ENCODE results near the gene SH3TC1. TPM values are rescaled to one million over a fixed set of nuclear protein-coding genes. Genes with fewer than 3 reads are reported as not detected.

SH3TC1 gene
- total RNA-seq (2014; rRNA removed; shearing (Covaris generic)), result 2.2 and 4.5 TPM in 2 replicates

DNA sequence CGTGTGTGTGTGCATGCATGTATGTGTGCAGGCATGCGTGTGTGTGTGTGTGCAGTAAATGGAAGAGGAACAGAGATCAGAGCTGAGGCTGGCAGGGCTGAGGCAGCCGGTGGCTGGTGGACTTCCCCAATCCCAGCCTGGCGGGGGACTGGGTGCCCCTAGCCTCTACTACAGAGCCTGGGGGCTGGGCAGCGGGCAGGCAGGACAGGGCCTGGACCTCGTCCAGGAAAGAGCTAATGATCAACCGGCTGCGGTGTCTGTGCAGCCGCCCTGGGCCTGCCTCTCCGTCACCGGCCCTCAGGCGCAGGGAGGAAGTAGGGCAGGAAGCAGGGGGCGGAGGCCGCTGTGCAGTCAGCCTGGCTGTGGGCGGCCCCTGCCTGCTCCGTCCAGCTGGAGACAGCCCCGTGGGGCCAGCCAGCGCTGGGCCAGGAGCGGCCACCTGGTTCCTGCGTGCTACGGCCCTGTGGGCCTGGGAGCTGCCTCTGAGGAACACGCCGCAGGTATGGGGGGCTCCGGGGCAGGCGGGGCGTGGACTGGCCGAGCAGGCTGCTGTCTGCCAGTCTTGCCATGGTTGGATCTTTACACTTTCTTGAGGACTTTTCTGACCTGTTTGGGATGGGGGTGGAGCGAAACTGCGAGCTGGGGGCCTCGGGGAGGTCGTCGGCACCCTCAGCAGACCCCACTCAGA lies at the start of gene SH3TC1:
Gene SH3TC1 (plus strand): TSS at position 385 of the 688 bp plus-strand sequence. CDS start 5,905 bp downstream, outside the sequence.
- DNase-seq (ENCODE audit: low spot score), result peak; percentile 95

DNA sequence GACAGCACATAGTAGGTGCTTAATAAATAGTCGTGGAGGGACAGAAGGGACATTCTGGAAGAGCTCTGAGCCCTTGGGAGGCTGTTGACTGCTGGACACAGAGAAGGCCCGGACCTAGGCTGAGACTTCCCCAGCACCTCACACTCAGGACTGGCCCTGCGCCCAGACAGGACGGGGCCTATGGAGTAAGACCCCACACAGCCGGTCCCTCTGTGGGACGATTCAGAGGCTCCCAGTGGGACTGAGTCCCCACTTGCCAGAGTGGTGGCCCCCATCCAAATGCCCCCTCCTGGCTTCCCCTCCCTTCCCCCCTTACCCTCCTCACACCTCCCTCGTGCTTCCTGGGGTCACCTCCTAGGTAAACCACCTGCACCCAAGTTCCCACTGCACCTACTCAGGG lies 49.4 kb upstream of the SH3TC1 start:
- no peak for DNase-seq (ENCODE audit: low spot score)

DNA sequence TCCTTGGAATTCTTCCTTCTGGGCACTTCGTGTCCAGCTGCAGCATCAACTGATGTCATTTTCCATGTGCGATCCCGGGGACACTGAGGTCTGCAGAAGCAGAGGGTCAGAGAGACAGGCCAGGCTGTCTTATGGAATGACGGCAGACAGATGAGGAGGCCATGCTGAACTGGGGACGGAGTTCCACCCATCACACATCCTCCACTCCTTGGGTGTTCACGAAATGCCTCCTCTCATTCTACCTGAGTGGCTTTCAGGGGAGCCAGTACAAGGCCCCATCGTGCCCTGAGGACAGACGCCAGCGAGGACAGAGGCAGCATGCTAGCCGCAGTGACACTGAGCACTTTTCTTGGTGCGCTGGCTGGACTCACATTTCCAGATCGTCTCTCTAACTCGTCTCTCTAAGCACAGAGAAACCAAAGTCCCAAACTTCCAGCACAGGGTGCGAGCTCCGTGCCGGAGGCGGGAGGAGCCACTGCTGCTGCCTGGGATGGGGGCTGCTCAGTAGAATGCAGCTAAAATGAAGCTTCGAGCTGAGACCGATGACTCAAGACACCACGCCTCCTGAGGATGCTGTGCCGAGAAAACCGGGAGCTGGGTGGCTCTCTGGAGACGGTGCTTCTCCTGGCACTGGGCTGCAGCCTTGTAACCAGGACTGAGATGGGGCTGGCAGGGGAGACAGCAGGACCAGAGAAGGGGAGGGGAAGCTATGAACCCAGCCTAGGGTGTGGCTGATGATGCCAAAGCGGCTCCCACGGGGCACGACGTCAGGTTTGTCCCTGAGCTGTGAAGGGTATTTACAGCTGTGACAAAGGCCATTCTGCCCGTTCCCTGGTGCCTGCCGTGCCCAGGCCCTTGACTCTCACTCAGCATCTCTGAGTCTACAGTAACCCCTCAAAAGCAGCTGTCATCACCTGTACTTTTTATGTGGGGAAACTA lies 48.7 kb upstream of the SH3TC1 start:
- no peak for DNase-seq (ENCODE audit: low spot score)

DNA sequence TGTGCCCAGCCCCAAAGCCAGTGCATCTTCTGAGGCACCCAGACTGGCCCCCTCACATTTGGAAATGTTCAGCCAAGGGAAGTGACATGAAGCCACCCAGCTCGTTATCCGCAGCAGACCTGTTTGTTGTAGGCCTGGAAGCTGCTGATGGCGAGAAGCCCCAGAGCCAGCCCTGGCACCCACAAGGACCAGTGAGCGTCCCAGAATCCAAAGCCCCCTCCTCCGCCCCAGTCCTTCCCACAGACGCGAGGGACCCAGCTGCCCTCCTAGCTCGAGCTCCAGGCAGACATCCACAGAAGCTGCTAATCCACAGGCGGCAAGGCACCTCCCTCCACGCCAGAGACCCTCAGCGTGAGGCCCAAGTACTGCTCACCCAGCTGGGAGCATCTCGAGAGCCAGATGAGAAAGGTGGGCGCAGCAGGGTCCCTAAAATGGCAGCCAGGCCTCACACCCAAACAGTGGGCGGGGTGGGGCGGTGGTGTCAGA lies 47.9 kb upstream of the SH3TC1 start:
- no peak for DNase-seq (ENCODE audit: low spot score)

DNA sequence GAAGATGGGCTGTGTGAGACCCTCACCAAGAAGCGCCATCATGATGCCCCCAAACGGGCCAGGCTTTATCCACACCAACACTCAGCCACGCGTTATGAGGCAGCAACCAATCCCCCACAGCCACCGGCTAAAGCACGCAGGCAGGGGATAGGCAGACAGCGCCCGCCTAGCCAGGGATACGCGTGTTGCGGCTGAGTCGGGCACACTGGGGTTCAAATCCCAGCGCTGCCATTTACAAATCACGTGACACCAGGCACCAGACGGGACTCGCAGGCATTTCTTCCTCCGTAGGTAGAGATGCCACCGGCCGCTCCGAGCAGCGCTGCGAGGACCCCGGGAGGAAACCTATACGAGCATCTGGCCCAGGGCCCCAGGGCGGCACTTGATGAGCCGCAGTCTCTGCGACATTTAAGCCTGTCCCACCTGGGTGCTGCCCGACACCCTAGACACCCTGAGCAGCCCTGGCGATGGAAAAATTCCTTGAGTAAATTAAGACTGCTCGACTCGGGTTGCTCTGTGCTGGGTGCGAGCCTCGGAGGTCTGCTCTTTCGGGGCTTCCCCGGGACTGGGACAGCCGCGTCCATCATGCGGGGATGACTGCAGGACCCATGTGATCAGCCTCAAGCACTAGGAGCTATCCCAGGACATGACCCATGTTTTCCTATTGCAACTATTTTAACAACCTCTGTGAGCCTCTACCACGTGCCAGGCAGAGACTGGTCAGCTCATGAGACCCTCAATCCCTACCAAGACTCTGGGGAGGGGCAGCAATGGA lies 46.8 kb upstream of the SH3TC1 start:
- no peak for DNase-seq (ENCODE audit: low spot score)

DNA sequence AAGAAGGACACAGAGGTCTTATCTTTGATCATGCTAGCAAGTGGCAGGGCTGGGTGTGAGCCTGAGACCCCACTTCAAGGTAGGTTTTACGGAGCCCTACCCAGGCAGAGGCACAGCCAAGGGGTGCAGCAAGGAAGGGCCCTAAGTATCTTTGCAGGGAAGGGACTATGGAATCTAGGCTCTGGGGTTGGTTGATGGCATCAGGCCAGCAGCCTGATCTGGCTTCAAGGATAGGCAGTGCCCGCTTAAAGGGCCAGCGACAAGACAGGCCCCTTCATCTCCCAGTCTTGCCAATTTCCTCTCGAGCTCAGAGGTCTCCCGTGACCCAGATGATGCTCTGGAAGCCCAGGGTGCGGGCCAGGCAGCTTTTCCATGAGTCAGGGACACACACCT lies 46.2 kb upstream of the SH3TC1 start:
- no peak for DNase-seq (ENCODE audit: low spot score)

DNA sequence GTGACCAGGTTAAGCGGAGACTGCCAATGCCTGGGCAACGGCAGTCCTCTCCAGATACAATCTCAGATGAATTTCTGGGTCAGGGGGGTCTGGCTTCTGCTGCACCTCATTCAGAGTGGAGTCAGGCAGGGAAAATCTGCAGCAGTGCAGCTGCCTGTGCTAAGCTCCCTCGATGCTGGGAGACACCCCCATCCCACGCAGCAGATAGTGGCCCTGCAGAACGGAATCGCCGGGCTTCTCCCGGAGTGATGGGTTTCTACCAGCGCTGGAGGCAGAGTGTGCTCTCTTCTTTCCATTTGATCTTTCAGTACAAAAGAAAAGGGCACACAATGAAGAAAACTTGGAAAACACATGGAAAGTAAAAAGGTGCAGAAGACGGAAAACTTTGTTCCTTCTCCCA lies 45.6 kb upstream of the SH3TC1 start:
- DNase-seq (ENCODE audit: low spot score), result no peak

DNA sequence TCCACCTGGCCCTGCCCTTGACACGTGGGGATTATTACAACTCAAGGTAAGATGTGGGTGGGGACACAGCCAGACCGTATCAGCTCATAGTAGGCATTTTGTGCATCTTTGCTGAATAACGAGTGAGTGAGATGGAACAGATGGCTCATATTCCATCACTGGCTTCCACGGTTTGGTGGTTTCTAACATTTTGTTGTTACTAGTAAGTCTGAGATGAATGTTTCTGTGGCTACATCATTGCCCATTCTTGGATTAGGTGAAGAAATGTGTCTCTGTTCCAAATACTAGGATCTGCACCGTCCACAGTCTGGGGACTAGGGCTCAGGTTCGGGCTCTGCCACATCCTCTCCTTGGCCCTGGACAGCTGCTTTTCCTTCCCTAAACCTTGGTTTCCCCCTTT lies 44.0 kb upstream of the SH3TC1 start:
- DNase-seq (ENCODE audit: low spot score), result no peak

DNA sequence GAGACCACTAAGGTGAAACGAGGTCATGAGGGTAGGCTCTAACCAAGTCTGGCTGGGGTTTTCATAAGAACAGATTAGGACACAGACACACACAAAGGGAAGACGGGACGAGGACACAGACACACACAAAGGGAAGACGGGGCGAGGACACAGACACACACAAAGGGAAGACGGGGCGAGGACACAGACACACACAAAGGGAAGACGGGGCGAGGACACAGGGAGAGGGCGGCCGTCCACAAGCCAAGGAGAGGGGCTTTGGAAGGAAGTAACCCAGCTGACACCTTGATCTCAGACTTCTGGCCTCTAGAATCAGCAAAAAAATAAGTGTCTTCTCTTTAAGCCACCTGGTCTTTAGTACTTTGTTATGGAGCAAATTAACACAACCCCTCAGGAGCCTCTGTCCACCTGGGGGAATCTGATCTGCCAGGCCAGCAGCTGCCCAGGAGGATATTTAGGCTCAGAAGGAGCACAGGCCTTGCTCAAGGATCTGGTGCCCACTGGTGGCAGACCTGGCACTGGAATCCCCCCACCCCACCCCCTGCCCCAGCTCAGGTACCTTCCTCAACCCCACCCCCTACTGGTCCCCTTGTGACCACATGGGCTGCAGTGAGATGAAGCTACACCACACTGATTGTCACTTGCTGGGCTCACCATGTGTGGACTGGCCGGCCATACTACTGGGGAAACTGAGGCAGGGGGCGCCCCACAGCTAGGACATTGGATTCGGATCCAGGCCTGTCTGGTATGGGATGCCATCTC lies 43.2 kb upstream of the SH3TC1 start:
- no peak for DNase-seq (ENCODE audit: low spot score)

DNA sequence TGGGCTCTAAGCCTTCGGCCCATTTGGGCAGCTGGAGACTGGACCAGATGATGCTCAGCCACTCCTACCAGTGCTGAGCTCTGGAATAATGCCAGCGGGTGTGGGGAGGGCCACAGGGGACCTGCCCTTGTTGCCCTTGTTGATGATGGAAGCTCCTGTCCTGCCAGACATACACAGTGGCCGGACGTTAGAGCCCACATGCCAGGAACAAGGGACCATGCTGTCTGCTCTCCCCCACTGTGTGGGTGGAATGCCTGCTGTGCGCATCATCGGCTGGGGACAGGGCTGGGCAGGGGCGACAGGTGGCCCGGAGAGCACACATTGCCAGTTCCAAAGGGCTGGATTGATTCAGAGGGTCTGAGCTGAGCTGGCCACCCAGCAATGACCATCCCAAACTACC lies 42.5 kb upstream of the SH3TC1 start:
- DNase-seq (ENCODE audit: low spot score), result no peak

DNA sequence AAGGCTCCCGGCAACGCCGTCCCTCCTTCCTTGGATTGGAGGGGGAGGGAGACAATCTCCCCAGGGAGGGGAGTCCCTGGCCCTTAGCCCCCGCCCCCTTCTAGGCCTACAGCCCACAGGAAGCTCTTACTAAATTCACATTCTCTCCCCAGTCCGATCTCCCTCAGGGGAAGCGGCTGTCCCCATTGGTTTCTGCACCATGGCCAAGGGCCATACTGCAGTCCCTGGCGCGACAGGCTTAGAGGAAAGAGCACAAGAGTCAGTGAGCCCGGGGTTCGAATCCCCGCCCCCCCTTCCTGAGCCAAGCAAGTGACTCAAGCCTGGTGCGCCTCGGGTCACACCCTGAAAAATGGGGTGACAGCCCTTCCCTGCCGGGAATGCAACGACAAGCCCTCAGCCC lies 41.6 kb upstream of the SH3TC1 start:
- no peak for DNase-seq (ENCODE audit: low spot score)

DNA sequence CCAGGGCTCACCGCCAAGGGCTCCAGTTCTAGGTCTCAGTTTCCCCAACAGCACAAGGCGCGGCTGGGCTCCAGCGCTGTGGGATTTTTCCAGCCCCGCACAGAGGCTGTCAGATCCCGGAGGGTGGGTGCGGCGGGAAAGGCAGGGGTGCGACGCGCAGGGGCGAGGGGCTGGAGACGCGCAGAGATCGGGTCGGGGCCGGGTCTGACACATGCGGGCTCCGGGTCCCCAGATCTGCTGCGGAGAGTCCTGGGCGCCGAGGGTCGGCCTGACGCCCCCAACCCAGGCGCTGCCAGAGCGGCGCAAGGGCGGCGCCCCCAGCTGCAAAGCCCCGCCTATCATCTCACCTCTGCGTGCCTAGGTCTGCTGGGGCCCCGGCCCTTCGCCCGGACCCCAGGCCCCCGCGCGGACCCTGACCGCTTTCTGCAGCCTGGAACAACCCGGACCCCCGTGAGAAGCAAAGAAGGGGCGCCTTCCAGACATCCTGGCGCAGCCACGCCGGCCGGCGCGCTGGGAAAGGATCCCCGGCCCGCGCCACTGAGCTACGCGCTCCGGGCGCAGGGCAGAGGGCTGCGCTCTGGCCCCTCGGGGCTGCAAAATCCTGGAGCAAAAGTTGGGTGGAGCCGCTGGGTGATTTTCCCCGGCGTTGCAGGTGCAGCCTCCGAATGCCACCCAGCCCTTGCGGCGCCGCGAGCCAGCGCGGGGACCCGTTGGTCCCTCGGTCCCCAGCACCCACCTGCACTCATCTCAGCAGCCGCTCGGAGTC lies 41.0 kb upstream of the SH3TC1 start:
- no peak for DNase-seq (ENCODE audit: low spot score)

DNA sequence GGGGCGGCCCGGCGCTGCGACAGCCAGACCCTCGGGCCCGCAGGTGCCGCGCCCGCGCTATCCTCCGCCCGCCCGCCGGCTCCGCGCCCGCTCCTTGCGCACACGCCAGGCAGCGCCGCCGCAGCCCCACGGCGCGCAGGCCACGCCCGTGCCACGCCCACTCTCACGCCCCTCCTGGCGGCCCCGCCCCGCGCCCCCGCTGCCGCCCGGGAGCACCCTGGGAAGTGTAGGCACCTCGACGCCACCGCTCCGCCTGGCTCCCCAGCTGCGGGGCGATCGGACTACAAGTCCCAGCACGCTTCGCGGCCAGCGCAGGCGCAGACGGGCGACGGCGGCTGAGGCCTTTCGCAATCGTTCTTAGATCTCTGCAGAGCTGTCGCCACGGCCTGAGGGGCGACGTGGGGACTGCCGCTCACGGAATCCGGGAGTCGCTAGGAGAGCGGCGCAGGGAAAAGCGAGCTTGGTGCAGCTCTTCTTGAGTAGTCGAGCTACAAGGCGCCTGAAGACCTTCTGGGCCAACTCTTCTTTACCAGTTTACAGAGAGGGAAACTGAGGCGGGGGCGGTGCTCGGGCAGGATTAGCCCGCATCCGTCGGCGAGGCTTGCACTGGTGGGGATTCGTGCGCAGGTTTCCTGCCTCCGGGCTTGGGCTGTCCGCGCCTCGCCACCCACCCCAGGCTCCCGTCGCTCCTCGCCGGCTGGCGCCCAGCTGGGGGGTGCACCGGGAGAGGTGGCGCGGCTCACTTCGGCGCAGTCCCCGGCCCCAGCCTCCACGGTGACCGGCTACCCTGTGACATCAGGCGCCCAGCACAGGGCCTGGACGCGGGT lies 40.2 kb upstream of the SH3TC1 start, which contains the start of gene ABLIM2:
Gene ABLIM2 (minus strand): TSS at position 104 of the 827 bp plus-strand sequence. CDS start 124 bp downstream, outside the sequence.
- DNase-seq (ENCODE audit: low spot score), result peak; percentile 97

DNA sequence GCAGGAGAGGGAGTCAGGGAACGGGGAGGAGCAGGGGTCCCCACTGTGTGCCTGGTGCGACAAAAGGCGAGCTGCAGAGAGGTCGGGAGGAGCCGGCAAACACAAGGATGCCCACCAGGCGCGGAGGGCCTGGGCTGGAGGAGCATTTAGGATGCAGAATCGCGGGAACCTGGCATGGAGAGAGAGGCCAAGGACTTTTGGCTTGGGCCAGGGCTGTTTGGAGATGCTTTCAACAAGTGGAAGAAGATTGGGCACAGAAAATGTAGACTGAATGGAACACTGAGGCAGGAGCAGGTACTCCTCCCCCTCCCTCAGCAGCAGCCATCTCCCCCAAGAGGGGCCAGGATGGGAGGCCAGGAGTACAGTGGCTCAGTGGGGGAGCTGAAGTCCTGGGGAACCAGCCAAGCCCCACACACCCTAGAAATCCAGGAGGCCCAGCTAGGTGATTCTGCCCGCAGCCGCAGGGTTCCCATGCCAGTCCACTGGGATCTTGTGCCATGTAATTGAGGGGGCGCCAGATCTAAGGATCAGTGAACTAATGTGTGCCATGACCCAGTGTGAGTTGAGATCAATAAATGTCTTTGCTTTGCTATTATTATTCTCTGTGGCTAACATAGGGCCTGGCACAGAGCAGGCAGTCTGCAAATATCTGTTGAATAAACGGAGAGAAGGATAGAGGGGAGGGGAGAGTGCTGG lies 39.4 kb upstream of the SH3TC1 start:
- DNase-seq (ENCODE audit: low spot score), result no peak

DNA sequence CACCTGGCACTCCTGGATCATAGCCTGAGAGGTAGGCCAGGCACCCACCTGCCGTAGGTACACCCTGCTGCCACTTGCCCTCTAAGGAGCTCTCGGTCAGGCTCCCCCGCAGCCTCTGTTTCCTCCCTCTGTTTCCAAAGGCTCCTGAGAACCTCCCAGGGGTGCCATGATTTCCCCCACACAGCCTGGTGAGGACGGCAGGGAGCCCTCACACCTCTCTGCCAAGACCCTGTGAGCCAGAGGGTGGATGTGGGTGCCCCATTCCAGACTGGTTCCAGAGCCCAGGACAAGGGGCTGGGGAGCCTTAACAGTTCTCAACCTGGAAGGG lies 38.9 kb upstream of the SH3TC1 start:
- no peak for DNase-seq (ENCODE audit: low spot score)

DNA sequence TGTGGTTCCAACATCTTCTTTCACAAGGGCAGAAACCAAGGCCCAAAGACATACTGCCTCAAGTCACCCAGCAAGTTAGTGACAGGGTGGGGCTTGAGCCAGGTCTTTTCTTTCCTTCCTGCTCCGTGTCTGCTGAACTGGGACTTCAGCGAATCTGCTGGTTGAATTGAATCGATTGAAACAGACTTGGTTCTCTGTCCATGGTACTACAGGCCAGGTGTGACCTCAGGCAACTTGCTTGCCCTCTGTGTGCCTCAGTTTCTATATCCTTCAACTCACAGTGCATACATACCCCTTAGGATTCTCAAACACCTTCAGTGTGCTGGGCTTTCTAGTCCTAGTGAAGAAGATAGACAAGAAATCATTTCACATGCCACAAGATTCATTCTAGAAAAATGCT lies 38.5 kb upstream of the SH3TC1 start:
- no peak for DNase-seq (ENCODE audit: low spot score)

DNA sequence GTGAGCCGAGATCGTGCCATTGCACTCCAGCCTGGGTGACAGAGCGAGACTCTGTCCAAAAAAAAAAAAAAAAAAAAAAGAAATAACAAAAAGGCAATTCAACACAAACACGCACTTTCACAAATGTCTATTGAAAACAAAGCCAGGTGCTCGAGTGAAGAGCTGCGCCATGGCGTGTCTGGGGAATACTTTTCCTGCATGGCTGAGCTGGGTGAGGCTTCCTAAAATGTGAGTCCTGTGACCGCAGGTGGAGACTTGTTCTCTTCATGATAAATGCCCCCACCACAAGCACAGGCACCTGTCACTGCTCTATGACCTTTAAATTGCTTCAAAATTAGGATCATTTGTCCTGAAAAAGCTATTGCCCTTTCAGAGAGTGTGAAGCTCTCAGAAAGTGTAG lies 36.5 kb upstream of the SH3TC1 start:
- DNase-seq (ENCODE audit: low spot score), result no peak

DNA sequence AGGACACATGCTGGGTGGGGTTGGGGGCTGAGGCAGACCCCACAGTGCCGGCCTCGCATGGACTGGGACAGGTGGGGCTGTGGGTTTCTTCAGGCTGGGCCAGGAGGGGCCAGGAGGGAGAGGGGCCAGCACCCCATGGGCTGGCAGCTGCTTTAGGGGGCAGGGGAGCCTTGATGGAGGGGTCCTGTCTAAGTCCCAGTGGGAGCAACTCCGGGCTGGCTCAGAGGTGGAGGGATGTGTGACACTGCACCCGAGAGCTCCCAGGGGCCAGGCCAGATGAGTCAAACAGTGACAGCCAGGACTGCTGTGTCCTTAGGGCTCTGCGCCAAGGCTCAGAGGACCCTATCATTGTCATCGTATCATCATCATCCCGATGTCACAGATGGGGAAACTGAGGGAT lies 36.1 kb upstream of the SH3TC1 start:
- no peak for DNase-seq (ENCODE audit: low spot score)
